Muscle of back (tissue), 11 donors: ENCODE measurements around the gene TPPP2. TPM values are rescaled to one million over a fixed set of nuclear protein-coding genes. Genes with fewer than 3 reads are reported as not detected.

Experiments
- DNase-seq, 3 donors: peaks; one replicate each; pipeline versions ENCODE4 v3.0.0 to v3.0.0-alpha.2; 2013
- polyA plus RNA-seq, 10 donors: library from polyadenylated mRNA; unstranded; fragments of 120-200 nt; gene quantifications; one replicate each; pipeline ENCODE4 v1.2.1, GENCODE V29; 2013; ENCODE audit not compliant: insufficient read length in 10 of 10

TPPP2 gene
- polyA plus RNA-seq, 10 donors, result 0.17 to 0.98 (median 0.58) TPM; not detected in 1

DNA sequence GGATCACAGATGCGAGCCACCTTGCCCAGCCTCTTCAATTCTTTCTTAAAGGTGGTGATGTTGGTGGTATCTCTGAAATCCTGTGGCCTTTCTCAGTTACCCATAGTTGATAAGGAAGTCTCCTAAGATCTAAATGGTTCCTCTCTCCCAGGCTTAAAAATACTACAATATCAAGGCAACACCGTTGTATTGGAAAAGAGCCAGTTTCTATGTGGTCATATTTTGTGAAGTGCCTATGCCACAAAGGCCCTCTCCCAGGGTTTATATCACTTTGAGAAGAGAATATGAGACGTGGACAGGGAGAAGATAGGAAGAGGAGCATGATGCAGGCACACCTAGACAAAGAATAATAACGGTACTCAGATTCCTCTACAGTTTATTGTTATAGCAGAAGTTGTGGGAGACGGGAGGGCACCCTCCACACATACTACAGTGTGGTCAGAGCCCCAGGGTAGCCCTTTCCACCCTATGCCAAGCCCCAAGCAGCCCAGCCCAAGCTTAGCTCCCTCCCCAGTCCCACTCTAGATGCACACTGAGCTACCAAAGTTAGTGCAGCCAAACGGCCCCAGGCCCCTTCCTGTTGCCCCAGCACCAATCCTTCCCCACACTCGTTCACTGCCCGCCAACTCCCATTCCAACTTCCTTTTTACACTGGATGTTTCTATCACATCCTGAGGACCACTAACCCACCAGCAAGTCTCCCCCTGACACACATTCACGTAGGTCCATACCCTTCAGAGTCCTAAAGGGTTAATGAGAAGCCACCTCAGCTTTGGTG lies 13.4 kb upstream of the TPPP2 start:
- no peak for DNase-seq

DNA sequence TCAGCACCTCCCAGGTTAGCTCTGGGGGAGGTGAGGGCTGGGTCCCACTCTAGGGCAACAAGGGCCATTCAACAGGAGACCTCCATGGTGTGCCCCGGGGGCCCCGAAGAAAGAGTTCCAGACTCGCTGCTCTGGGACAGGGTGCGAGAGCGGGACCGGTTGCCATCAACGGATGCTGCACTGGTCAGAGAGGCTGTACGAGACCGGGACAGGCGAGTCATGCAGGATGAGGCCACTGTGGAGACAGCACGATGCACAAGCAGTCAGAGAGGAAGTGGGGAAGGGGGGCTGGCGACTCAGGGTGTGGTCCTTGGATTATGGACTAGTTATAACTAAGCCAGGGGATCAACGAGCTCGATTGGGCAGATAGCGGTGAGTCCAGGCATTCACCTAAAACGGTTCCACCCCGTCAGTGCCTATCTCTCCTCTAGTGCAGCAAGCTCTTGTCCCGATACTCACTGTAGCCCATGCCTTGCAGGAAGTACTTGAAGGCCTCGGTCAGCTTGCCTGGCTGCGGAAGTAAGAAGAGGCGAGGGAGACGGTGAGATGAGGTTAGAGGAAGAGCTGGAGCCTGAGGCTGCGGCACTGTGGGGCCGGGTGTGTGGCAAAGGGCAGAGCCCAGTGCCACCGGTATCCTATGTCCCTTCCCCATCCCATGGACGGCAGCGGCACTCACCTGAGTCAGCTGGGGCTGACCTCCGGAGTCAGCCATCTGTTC lies 12.3 kb upstream of the TPPP2 start:
- DNase-seq, result no peak

DNA sequence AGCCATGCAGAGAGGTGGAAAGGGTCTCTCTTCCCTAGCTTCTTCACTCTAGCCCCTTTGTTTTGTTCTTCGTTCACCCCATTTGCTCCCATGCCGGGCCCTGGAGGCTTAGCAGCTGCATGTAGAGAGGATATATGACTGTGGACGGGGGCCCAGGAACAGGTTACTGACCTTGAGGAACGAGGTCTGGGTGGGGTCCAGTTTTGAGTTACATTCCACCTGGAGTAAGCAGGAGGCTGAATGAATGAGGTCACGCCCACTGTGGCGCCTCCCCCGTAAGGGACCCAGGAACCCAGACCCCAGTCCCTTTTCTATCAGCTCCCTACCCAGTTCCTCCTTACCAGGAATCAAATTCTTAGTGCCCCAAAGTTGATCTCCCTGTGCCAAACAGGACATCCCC lies 11.7 kb upstream of the TPPP2 start:
- no peak for DNase-seq

DNA sequence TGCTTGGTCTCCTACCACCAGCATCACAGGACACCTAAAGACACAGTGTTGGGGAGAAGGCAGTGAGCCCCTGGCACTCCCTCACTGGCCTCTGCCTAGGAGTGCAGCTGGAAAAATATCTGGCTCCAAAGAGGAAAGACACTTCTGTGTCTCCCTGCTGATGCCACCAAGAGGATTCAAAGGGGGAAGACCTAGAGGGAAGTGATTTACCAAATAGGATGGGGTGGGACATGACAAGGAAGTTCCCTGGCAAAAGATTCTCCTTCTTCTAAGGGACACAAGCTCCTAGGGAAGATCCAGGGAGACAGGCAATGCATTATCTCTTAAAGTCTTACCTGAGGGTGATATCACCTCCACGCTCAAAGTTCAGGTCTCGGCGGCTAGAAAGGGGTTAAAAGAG lies 11.2 kb upstream of the TPPP2 start:
- no peak for DNase-seq

DNA sequence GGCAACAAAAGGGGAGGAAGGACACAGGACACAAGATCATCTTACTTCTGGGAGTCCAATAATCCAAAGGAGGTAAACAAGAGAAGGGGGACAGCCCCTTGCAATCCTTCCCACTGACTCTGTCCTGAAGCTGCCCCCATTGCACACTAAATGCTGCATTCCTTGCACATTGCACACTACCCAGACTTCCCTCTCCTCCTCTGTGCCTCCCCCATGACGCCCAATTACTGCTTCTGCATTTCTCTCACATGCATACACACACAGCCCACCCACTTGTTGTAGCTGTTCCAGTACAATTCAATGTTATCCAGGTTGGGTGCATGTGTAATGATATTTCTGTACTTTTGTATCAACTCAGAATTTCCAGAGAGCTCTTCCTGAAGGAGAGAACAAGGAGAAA lies 10.7 kb upstream of the TPPP2 start:
- no peak for DNase-seq

DNA sequence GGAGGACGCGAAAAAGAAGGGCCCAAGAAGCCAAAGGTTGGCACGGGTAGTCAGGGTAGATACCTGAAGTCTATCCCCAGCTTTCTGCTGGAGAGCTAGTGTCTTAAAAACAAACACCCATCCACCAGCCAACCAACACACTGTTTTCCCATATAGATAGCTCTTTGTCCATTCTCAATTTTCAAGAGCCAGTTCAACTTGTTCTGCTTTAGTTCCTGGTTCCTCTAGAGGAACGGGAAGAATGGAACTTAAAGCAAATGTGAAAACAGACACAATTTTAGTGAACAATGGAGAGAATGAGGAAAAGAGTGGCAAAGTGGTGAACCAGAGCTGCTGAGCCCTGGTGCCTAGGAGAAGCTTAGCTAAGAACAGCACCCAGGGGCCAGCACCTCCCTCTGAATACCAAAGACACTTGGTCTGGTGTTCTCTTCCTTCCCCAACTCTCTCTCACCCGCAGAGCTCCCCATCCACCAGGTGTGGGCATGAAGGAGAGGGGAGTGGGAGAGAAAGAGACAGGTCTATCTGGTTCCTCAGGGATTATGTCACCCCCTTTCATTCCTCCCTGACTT lies 9.0 kb upstream of the TPPP2 start:
- DNase-seq, result no peak

DNA sequence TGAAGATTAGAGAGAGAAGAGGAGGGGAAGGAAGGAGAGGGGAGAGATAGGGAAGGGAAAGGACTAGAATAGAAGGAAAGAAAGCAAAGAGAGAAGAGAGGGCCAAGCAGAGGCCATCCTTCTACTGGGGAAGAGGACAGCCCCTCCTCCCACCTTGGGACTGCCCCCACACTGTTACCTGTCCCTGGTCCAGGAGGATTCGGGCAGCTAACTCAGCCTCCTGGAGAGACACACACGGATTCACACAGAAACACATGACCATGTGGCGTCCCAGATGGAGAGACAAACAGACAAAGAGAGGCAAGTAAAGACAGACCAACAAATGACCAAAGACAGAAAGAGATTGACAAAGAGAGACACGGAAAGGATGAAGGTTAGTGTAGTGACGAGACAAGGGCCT lies 7.3 kb upstream of the TPPP2 start:
- no peak for DNase-seq

DNA sequence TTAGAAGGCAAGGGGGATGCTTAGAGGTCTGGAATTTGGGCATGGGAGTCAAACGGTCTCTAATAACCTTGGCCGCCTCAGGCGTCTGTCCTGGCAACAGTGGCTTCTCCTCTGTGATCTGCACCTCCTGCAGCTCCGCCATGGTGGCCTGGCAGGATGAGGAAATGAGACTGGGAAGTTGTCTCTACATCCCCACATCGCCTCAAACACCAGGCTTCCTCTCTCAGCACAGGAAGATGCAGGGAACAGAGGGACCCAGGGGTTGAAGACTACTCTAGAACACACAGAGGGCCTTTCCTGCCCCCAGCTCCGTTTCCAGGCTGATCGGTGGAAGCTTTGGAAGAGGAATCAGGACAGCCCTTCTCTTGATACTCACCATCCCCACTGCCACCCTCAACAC lies 6.8 kb upstream of the TPPP2 start:
- DNase-seq, result no peak

DNA sequence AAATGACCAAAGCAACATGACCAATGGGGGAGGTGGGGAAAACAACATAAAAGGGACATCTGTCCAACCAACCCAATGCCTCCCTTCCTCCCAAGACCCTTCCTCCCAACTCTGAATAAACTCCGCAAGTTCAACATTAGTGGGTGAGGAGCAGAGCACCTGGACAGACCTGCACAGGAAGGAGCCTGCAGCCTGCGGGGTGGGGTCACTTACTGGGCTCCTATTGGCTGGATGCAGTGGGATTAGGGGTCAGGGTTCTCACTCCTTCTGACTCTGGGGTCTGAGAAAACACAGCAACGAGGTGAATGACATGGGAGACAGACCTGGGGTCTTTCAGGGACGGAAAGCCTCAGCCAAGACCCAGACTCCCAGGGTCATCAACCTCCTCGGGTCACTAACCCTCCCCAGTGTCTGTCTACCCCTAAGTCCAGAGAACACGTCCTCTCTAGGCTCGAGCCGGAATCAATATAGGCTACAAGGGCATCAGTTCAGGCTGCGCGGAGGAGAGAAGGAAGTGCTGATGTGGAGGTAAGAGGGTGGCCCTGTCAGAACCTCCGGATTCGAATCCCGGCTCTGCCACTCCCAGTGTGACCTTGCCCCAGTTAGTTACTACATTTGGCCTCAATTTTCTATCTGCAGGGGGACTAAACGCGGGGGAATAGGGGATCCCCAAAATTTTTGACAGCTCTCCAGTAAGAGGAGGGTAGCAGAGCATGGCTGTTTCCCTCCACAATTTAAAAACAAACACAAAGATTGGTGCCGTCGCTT lies 6.0 kb upstream of the TPPP2 start:
- no peak for DNase-seq

DNA sequence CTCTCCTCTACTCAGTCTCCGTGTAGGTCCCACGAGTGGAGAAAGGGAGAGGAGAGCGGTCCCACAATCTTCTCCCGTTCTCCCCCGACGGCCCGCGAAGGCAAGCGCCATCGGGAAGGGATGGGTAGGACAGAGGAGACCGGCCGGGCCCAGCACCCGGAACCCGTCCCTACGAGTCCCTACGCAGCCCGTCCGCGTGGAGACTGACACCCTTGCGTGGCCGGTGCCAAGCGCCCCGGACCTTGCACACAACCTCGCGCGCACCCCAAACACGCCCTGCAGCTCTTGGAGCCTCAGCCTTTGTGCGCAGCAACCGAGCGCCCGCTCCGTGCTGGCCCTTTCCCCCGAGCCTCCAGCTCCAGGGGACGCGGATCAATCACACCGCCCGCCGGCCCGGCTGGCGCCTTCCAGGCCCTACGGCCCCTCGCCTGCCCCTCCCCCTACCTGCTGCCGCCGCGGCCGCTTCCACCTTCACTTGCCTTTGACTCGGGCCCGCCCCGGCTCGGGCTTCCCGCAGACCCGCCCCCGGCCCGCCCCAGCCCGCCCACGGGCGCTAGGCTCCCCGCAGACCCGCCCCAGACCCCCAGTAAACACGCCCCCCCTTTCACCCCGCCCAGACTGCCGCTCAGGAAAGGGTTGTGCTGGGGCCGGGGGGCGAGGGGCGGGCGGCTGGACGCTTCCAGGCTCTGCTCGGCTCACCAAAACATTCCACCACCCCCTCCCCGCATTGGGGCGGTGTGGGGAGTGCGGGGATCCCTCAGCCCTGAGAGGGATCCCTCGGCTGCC lies 5.2 kb upstream of the TPPP2 start, which contains the start of gene NDRG2:
NDRG2 (minus strand) TSS at position 477 of the 786 bp plus-strand sequence. CDS start 1,746 bp downstream, outside the sequence.
- DNase-seq, result peak; percentile 69 to 87 (median 70)

DNA sequence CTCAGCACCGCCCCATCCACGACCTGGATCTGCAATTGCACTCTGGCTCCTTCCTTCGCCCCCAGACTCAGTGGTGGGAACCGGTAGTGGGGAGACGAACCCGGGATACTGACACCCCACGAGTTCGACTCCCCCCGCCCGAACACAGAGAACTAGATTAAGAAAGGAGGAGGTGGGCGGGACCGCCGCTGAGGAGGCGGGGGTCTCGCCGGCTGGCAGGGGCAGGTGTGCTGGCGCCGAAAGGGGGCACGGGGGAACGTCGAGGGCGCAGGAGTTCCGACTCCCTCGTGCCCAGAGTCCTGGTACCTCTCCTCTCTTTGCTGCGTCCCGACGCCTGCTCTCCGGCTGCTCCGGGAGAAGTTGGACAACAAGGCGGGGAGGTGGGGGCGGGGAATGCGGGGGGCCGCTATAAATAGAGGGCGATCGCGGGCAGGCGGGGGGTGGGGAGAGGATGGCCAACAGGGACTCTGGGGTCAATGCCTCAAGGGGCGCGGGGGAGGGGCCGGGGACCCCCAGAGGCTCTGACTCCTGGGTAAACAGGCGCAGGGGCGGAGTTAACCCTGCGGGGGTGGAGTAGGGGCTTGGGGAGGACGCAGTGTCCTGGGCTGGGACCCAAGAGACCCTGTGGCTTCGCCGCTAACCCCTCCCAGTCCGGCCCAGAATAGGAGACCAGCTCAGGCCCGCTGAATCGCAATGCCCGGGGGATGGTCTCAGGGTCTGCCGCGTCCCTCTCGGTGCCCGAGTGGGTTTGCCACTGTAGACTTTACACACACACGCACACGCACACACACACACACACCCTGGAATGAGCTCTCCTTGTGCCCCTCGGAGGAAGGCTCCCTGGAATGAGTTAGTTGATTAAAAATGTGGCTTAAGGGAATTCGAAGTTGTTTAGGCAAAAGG lies 4.4 kb upstream of the TPPP2 start:
- peak; percentile 30 to 85 (median 33) for DNase-seq

DNA sequence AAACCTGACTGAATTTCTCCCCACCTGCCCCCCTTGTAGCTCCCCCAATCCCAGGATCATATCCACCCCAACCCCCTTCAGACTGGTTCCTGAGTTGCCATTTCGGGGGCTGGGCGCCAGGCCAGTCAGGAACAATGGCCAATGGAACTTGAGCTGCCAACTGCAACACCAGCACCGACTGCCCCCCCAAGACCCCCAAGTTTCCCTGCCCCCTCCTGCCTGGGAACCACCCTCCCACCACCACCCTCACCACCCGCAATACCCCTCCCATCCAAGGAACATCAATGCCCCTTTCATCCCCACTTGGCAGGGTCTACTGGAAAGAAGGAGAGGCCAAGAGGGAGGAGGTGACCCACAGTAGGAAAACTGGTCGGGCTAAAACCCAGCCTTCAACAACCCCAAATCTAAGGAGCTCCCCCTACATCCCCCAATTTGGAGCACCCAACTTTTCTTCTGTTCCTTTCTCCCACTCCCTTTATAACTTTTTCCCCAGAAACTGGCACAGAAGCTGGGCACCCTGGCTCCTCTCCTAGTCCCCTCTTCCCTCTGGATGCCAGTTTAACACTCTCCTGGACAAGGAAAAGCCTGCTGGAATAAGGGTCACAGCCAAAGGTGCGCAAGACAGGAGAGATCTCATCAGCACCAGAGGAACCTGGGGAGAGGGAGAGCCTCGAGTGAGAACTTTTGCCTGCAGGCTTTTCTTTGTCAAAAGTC lies 3.6 kb upstream of the TPPP2 start:
- no peak for DNase-seq

DNA sequence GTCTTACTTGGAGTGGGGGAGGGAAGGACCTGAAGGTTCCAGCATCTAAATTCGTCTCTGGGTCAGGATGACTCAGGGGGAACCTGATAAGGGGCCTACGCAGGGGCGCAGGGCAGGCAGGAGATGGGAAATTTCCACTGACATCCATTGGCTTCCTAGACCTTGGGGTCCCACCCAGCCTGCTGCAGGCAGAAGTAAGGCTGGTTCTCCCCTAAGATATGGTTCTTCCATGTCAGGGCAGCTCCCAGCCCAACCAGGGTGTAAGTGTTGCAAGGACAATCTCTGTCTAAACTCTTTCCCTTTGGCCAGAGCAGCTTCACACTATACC lies 3.1 kb upstream of the TPPP2 start:
- no peak for DNase-seq

DNA sequence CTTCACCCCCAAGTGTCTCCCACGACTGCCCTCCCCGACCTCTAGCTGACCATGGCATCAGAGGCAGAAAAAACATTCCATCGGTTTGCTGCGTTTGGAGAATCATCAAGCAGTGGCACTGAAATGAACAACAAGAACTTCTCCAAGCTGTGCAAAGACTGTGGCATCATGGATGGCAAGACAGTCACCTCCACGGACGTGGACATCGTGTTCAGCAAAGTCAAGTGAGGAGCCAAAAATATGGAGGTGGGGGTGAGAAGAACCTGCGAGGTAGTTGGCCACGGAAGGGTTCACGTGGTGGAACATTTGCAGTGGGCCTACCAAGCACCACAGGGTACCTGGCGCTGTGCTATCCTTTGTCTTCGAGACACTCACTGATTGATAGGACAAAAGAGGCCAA lies 514 bp downstream of the TPPP2 start:
- no peak for DNase-seq

DNA sequence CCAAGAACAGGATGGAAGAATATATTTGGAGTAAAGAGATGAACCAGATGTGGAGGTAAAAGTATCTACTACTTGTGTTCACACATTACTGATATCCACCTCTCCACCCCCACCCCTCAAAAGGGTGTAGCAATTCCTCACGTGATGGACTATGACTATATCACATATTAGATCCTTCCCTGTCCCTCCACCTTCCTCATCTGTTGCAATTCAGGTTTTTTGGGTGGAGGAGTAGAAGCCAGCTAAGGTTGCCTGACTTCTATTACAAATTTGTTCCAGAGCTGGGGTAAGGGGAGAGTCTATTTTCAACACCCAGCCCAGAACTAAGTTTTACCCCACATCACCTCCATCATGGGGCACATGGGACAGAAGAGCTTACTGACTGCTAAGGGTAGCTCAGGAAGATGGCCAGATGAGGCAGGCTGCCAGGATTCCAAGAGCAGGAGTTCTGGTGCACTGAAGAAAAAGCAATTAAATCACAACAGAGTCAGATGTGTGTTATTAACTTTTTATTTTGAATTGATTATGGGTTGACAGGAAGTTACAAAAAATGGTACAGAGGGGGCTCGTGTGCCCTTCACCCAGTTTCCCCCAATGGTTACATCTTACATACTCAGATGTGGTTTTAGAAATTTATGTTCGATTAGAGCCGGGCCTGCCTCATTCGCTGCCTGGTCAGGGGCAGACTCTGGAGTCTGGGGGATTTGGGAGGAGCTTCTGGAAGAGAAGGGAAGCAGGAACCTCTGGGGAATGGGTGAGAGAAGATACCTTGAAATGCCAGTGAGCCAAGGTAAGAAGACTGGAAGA lies 2.5 kb downstream of the TPPP2 start:
- DNase-seq, result no peak

DNA sequence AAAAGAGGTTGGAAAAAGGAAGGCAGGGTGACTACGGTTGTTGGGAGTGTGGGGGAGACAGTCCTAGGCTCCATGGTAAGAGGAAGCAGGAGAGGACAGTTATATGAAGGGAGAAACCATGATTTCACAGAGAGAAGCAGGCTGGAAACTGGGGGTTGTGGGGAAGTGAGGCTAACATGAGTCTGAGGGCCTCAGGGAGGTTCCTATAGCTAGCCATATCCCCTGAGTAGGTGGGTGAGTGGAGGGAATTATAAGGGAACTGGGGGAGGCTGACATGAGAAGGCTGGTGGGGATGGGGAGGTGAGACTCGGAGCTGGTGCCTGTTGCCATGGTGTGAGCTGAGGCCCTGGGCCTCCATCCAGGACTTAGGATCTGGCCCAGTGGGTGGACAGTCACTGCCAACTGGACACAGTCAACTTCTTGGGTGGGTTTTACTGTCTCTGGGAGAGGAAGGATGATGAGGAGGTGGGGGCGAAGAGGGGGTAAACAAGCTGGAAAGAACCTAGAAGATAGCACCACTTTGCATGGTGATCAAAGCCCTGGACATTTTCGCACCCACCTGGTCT lies 3.2 kb downstream of the TPPP2 start:
- no peak for DNase-seq

DNA sequence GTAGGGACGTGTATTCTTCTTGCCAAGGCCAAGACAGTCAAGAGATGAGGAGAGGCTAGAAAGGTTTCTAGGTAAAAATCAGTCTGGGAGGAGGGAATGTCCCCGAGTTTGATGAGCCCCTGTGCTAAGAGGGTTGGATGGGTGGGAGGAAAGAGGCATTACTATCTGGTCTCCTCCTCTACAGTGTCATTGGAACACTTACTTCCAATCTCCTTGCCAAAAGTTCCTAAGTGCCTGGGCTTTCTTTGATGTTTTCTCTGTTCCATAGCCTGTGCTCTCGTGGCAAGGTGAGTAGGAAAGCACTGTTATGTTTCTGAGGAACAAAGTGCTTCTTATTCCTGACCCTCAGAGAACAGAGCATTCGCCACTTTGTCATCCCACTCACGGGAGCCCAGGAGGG lies 4.7 kb downstream of the TPPP2 start, which contains the start of gene RNASE13:
RNASE13 (minus strand) TSS at position 101 of the 400 bp plus-strand sequence. CDS start 519 bp downstream, outside the sequence.
- no peak for DNase-seq

DNA sequence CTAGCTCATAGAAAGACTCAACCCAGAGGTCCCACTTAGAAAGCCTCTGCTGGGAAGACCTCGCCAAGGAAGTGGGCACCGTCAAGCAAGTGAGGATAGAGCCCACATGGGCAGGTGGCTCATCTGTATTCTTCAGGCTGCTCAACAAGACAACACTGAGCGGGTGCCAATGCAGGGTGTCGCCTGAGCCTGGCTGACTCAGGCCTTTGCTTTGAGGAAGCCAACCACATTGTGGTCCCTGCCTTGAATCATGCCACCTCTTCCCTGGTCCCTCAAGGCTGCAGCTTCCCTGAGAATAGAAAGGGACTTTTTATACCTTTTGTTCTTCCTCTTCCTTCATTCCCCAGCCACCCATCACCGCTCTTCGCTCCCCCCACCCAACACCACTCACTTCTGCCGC lies 6.7 kb downstream of the TPPP2 start:
- no peak for DNase-seq
